H1 (cell line): ENCODE measurements around the gene MPST. TPM values are rescaled to one million over a fixed set of nuclear protein-coding genes. Genes with fewer than 3 reads are reported as not detected.

Source experiments
- CTCF ChIA-PET: fragments of 300-600 bp; sonication (Branson Sonifier 250); formaldehyde crosslinking; loops from one replicate; lab custom pipeline; 2021; ENCODE audit not compliant: partially characterized antibody; lab: Charles Lee
- POLR2A ChIA-PET: fragments of 300-600 bp; sonication (Branson Sonifier 250); formaldehyde crosslinking; loops from one replicate; lab custom pipeline; 2021; ENCODE audit warnings: inconsistent platforms; ENCODE audit not compliant: partially characterized antibody; lab: Charles Lee
- DNase-seq, 2 experiments: peaks; one replicate each; pipeline versions ENCODE4 v3.0.0 to v3.0.0-alpha.2; 2010 to 2022; ENCODE audit warnings: low spot score in 2 of 2, low read depth in 1 of 2, mixed read lengths in 1 of 2
- FAIRE-seq: peaks from 2 replicates; lab custom pipeline; 2011; peaks lifted over from hg19 to GRCh38; lab: Jason Lieb, UNC
- H2AFZ ChIP-seq: 2 replicates; pipeline ENCODE4 v1.8.1; 2012; ENCODE audit warnings: low read length, inconsistent platforms
- H2AK5ac ChIP-seq: 2 replicates; pipeline ENCODE4 v1.6.1; 2013; ENCODE audit warnings: low read depth, low read length
- H2BK120ac ChIP-seq: replicated peaks from 2 replicates; pipeline ENCODE3; 2013; ENCODE audit warnings: low read depth, low read length, inconsistent platforms
- H2BK12ac ChIP-seq: 2 replicates; pipeline ENCODE4 v1.6.1; 2013; ENCODE audit warnings: low read depth, low read length
- H2BK15ac ChIP-seq: 2 replicates; pipeline ENCODE4 v1.6.1; 2013; ENCODE audit warnings: low read length
- H2BK20ac ChIP-seq: 2 replicates; pipeline ENCODE4 v1.6.1; 2013; ENCODE audit warnings: low read length
- H2BK5ac ChIP-seq: 2 replicates; pipeline ENCODE4 v1.6.1; 2013; ENCODE audit warnings: low read depth, low read length
- H3K14ac ChIP-seq: 2 replicates; pipeline ENCODE4 v1.6.1; 2013; ENCODE audit warnings: inconsistent platforms; ENCODE audit not compliant: insufficient read length
- H3K18ac ChIP-seq: 2 replicates; pipeline ENCODE4 v1.6.1; 2013; ENCODE audit warnings: low read length; ENCODE audit errors: extremely low read depth
- H3K23ac ChIP-seq: 2 replicates; pipeline ENCODE4 v1.6.1; 2013; ENCODE audit warnings: inconsistent platforms; ENCODE audit not compliant: insufficient read length
- H3K23me2 ChIP-seq: 2 replicates; pipeline ENCODE4 v1.6.1; 2013; ENCODE audit warnings: low read depth, low read length
- H3K27ac ChIP-seq: 2 replicates; pipeline ENCODE4 v1.6.1; 2011; ENCODE audit warnings: low read depth, low read length, inconsistent platforms
- H3K27me3 ChIP-seq, 4 experiments: replicated peaks in 1 of 4; 1 replicate in 1 of 4; 2 replicates in 3 of 4; pipeline versions ENCODE4 v1.6.1 to v1.8.1; 2011 to 2013; ENCODE audit warnings: low read length in 3 of 4, mild to moderate bottlenecking in 3 of 4, inconsistent platforms in 2 of 4, mixed read lengths in 2 of 4, moderate library complexity in 1 of 4; ENCODE audit not compliant: control insufficient read depth in 3 of 4, insufficient read depth in 3 of 4; ENCODE audit errors: extremely low read depth in 1 of 4
- H3K36me3 ChIP-seq, 4 experiments: 2 replicates each; pipeline versions ENCODE4 v1.6.1 to v1.8.1; 2011 to 2013; ENCODE audit warnings: mild to moderate bottlenecking in 4 of 4, low read length in 3 of 4, moderate library complexity in 2 of 4, control low read depth in 1 of 4, inconsistent platforms in 1 of 4; ENCODE audit not compliant: insufficient read depth in 4 of 4, control insufficient read depth in 2 of 4
- H3K4ac ChIP-seq: replicated peaks from 2 replicates; pipeline ENCODE3; 2013; ENCODE audit warnings: low read length, low read depth, mixed read lengths, inconsistent platforms; ENCODE audit not compliant: insufficient read length
- H3K4me1 ChIP-seq, 4 experiments: replicated peaks in 1 of 4; 1 replicate in 1 of 4; 2 replicates in 3 of 4; pipeline versions ENCODE4 v1.6.1 to v1.8.1; 2011 to 2013; ENCODE audit warnings: low read length in 3 of 4, inconsistent platforms in 2 of 4, mixed read lengths in 1 of 4; ENCODE audit not compliant: insufficient read depth in 4 of 4, control insufficient read depth in 3 of 4
- H3K4me2 ChIP-seq, 2 experiments: 2 replicates each; pipeline versions ENCODE4 v1.6.1 to v1.8.1; 2011 to 2013; ENCODE audit warnings: low read depth in 2 of 2, low read length in 2 of 2, control low read depth in 1 of 2, inconsistent platforms in 1 of 2, mild to moderate bottlenecking in 1 of 2; ENCODE audit not compliant: insufficient read depth in 1 of 2
- H3K4me3 ChIP-seq, 4 experiments: fragments of 200-600, 300-600 bp in 1 of 4; sonication (generic), shearing (Covaris generic), sonication (Bioruptor Twin) in 1 of 4; 2 replicates each; pipeline versions ENCODE4 v1.5.1 to v1.8.1; 2011 to 2016; ENCODE audit warnings: low read length in 4 of 4, low read depth in 3 of 4, control low read depth in 2 of 4, inconsistent platforms in 2 of 4, mild to moderate bottlenecking in 2 of 4, mixed read lengths in 1 of 4, moderate library complexity in 1 of 4; ENCODE audit not compliant: insufficient read depth in 2 of 4; ENCODE audit errors: extremely low read depth in 1 of 4
- H3K56ac ChIP-seq: replicated peaks from 2 replicates; pipeline ENCODE3; 2013; ENCODE audit warnings: low read depth, mild to moderate bottlenecking, mixed read lengths, low read length, inconsistent platforms; ENCODE audit not compliant: insufficient read length
- H3K79me1 ChIP-seq: 2 replicates; pipeline ENCODE4 v1.6.1; 2013; ENCODE audit warnings: low read depth, low read length, control low read depth
- H3K79me2 ChIP-seq, 2 experiments: 2 replicates each; pipeline versions ENCODE4 v1.6.1 to v1.8.1; 2012 to 2013; ENCODE audit warnings: low read length in 2 of 2, mild to moderate bottlenecking in 2 of 2, inconsistent platforms in 1 of 2; ENCODE audit not compliant: insufficient read depth in 2 of 2, control insufficient read depth in 1 of 2
- H3K9ac ChIP-seq, 4 experiments: replicated peaks in 1 of 4; 1 replicate in 1 of 4; 2 replicates in 3 of 4; pipeline versions ENCODE4 v1.6.1 to v1.8.1; 2011 to 2013; ENCODE audit warnings: low read depth in 3 of 4, low read length in 3 of 4, control low read depth in 2 of 4, mild to moderate bottlenecking in 2 of 4, moderate library complexity in 2 of 4, inconsistent platforms in 1 of 4; ENCODE audit errors: extremely low read depth in 1 of 4
- H3K9me3 ChIP-seq, 2 experiments: 2 replicates each; pipeline versions ENCODE4 v1.6.1 to v1.8.1; 2012 to 2013; ENCODE audit warnings: mild to moderate bottlenecking in 2 of 2, moderate library complexity in 2 of 2, control low read depth in 1 of 2, inconsistent platforms in 1 of 2, low read depth in 1 of 2, low read length in 1 of 2, mixed read lengths in 1 of 2; ENCODE audit not compliant: insufficient read depth in 2 of 2
- H4K20me1 ChIP-seq, 2 experiments: replicated peaks in 1 of 2; 2 replicates each; pipeline versions ENCODE3 to v1.8.1; 2011 to 2013; ENCODE audit warnings: inconsistent platforms in 2 of 2, low read length in 2 of 2, mild to moderate bottlenecking in 1 of 2; ENCODE audit not compliant: insufficient read depth in 2 of 2, control insufficient read depth in 1 of 2
- H4K5ac ChIP-seq: 2 replicates; pipeline ENCODE4 v1.6.1; 2013; ENCODE audit warnings: low read length, low read depth, mixed read lengths, inconsistent platforms; ENCODE audit not compliant: insufficient read length
- H4K8ac ChIP-seq: 2 replicates; pipeline ENCODE4 v1.8.0; 2013; ENCODE audit warnings: mild to moderate bottlenecking, moderate library complexity, low read length, inconsistent platforms; ENCODE audit not compliant: insufficient read depth; ENCODE audit errors: extremely low read depth
- H4K91ac ChIP-seq: replicated peaks from 2 replicates; pipeline ENCODE3; 2013; ENCODE audit warnings: low read length, mixed read lengths, inconsistent platforms; ENCODE audit not compliant: insufficient read length
- BRCA1 ChIP-seq: IDR thresholded peaks from 2 replicates; pipeline ENCODE4 v1.6.1; 2012; ENCODE audit warnings: low read depth, low read length, improper control_type of control experiment
- CHD1 ChIP-seq: IDR thresholded peaks from 2 replicates; pipeline ENCODE4 v1.6.1; 2012; ENCODE audit warnings: low read depth, low read length, improper control_type of control experiment
- EZH2 ChIP-seq: fragments of 200-600 bp; sonication (generic); IDR thresholded peaks from 2 replicates; pipeline ENCODE4 v1.7.1; 2012; ENCODE audit warnings: low read depth, mild to moderate bottlenecking, moderate library complexity, low read length, inconsistent platforms; ENCODE audit not compliant: severe bottlenecking
- GTF2F1 ChIP-seq: IDR thresholded peaks from 2 replicates; pipeline ENCODE4 v1.6.1; 2012; ENCODE audit warnings: low read depth, low read length, improper control_type of control experiment, borderline replicate concordance
- KDM4A ChIP-seq: IDR thresholded peaks from one replicate; pipeline ENCODE4 v1.7.1; 2012; ENCODE audit warnings: low read depth, mild to moderate bottlenecking, moderate library complexity, low read length, inconsistent platforms; ENCODE audit not compliant: severe bottlenecking
- MAFK ChIP-seq: IDR thresholded peaks from 2 replicates; pipeline ENCODE4 v1.6.1; 2012; ENCODE audit warnings: low read depth, mild to moderate bottlenecking, improper control_type of control experiment, low read length
- SRF ChIP-seq: IDR thresholded peaks from 2 replicates; pipeline ENCODE4 v1.6.1; 2011; ENCODE audit warnings: mild to moderate bottlenecking, low read depth, low read length, moderate library complexity
- TBP ChIP-seq: IDR thresholded peaks from 2 replicates; pipeline ENCODE4 v1.6.1; 2011; ENCODE audit warnings: low read depth, low read length, improper control_type of control experiment
- USF2 ChIP-seq: IDR thresholded peaks from 2 replicates; pipeline ENCODE4 v1.6.1; 2011; ENCODE audit warnings: low read length, improper control_type of control experiment
- YY1 ChIP-seq: IDR thresholded peaks from 2 replicates; pipeline ENCODE4 v1.6.1; 2011; ENCODE audit warnings: low read depth, mild to moderate bottlenecking, low read length
- WGBS, 2 experiments: shearing (Covaris generic) in 1 of 2; methylation state at CpG; one replicate each; pipeline versions ENCODE4 v1.1.6 to v1.1.7; 2013 to 2015; ENCODE audit warnings: low lambda C conversion rate in 2 of 2, mixed read lengths in 2 of 2, inconsistent platforms in 1 of 2, low coverage in 1 of 2, missing lambda C conversion rate in 1 of 2; ENCODE audit not compliant: insufficient replicate concordance in 2 of 2, insufficient coverage in 1 of 2, insufficient read length in 1 of 2; ENCODE audit errors: extremely low coverage in 1 of 2, missing lambda C conversion rate in 1 of 2; 5-methylcytosine and 5-hydroxymethylcytosine counted together
- polyA plus RNA-seq, 7 experiments: library from polyadenylated mRNA; depleted of rRNA in 3 of 7; stranded (reverse) in 5 of 7; unstranded in 2 of 7; fragments of >200 nt in 5 of 7; fragments of 200-250 nt in 2 of 7; gene quantifications; 1 replicate in 5 of 7; 2 replicates in 1 of 7; 4 replicates in 1 of 7; pipeline versions ENCODE4 v1.2.1 to v1.2.3, GENCODE V29; 2011 to 2013; ENCODE audit warnings: missing spikeins in 2 of 7, mixed read lengths in 2 of 7
- total RNA-seq: library from RNA; stranded (reverse); fragmentation: NEBNext Ultra II Directional; extraction: Animal tissue kit (Norgen Biotek cat#: 25700); gene quantifications from 2 replicates; pipeline ENCODE4 v1.2.1, GENCODE V29; 2021

Gene MPST
- total and polyA plus RNA-seq, 2 of the 8 experiments (the other 6 are each of a cell fraction or from before 2014, with no cell fraction given) = 86.0 to 124 TPM

DNA sequence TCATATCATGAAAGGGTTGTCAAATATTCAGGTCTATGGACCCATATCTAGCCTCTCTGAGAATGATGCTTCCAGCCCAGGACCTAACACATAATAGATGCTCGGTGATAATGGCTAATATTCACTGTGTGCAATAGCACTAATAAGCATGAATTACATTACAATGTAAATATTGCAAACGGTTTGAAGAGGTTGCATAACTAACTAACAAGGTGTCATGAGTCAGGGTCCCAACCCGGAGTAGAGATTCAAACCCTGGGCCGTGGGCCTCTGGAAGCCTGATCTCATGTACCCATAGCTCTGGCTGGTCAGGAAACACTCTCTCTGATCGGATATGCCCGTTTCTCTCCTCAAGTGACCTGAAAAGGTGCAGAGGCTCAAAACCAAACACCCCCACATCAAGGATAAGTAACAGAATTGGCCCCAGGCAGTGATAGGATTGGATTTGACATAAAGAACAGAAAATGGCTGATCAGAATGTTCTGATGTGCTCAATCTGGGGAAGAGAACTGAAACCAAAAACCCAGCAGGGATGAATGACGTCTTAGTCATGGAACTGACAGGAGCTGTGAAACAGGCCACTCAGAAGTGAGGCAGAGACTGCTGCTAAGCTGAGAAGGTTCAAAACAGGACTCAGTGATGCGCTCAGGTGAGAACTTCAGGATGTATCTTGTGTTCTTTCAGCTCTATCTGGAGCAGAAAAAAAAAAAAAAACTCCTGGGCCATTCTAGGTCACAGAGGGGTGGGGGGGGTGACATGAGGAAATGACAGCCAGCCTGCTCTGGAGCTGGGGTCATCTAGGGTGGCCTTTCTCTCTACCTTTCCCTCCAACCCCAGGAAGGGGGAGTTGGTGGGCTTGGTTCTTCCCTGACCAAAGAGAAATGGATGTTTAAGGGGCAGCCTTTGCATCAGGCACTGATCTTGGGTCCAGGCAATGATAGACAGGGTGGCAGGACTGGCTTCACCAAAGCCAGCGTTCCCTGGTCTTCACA, 25.4 kb downstream of the MPST start:
- Histone ChIP-seq H3K4me1 (no peaks in the 10 kb centered on the region; a peak in 1 of 7 replicates), H3K27ac (no peak overlapping the region), H3K79me1 (no peaks in the 10 kb centered on the region), H4K5ac (no peak overlapping the region), H3K56ac (no peak overlapping the region), H3K23me2 (no peaks in the 10 kb centered on the region), H4K91ac (no peak overlapping the region), H2BK120ac (no peak overlapping the region), H3K79me2 (no peaks in the 10 kb centered on the region), H2BK5ac (no peak overlapping the region), H2BK12ac (0 out of 2 replicates have a peak overlapping the region, but pooled peaks have one; percentile 17), H3K4ac (no peak overlapping the region), H3K36me3 (no peaks in the 10 kb centered on the region), H4K20me1 (no peaks in the 10 kb centered on the region), H3K18ac (no peak overlapping the region), H3K23ac (no peak overlapping the region), H3K27me3 (peaks cover 0 to 11% (median 0%) of the 10 kb centered on the region in 4 experiments; a peak in 4 of 7 replicates), H2BK20ac (no peak overlapping the region), H3K14ac (no peak overlapping the region), H2BK15ac (no peak overlapping the region), H3K4me2 (no peak overlapping the region), H4K8ac (no peak overlapping the region), H3K9me3 (no peaks in the 10 kb centered on the region), H3K4me3 (no peak overlapping the region), H3K9ac (no peak overlapping the region), H2AFZ (no peak overlapping the region), H2AK5ac (no peak overlapping the region)
- POLR2A ChIA-PET = interaction anchor here (1.2 to 3.0 kb wide), 4 partner anchors 15 to 26 kb away, joined by 4 to 13 read pairs (median 4); partner anchors contain the start of genes MPST and TST
- CTCF ChIA-PET = interaction anchor here (0.6 to 5.2 kb wide), 28 partner anchors 9 to 1306 kb away, joined by 3 to 56 read pairs (median 4); no protein-coding TSS in a partner anchor
- no peak for DNase-seq
- no peak for FAIRE-seq
- 84% methylated on average over 9 of the region's 9 CpGs; no CpG with 5 or more reads in 1 of the 2 experiments for WGBS, 2 experiments
- no peak for TF ChIP-seq GTF2F1
- TF ChIP-seq CHD1 = no peak
- no peak for TF ChIP-seq USF2
- TF ChIP-seq KDM4A = no peak
- TF ChIP-seq MAFK = no peak
- TF ChIP-seq YY1 = no peak
- no peak for TF ChIP-seq BRCA1
- no peak for TF ChIP-seq TBP
- TF ChIP-seq SRF = no peak
- no peak for TF ChIP-seq EZH2
